ENCODE data around the gene LBP.
"Not testable (repeated sequence)": the region's sequence is repeated elsewhere in the genome, so short reads cannot be mapped to it uniquely, and the experiment has no call there.

Gene LBP

GRCh38 chr20:38346247-38346651 is at the start of gene LBP:
Gene LBP (plus strand): TSS chr20:38346482. CDS start chr20:38346517, 35 bp downstream.
- no peak for DNase-seq (ENCODE audit: low spot score)

- DNase-seq (ENCODE audit: low spot score), result no peak
These were observed 48.2 kb upstream of the LBP start for GRCh38 chr20:38297916-38298674.

- no peak for DNase-seq (ENCODE audit: low spot score)
These were observed 47.5 kb upstream of the LBP start for GRCh38 chr20:38298768-38299288.

- peak; percentile 49 for DNase-seq (ENCODE audit: low spot score)
These were observed 46.3 kb upstream of the LBP start for GRCh38 chr20:38299963-38300362.

GRCh38 chr20:38300438-38300837 is 45.8 kb upstream of the LBP start:
- no peak for DNase-seq (ENCODE audit: low spot score)

- DNase-seq (ENCODE audit: low spot score), result no peak
These were observed 45.0 kb upstream of the LBP start for GRCh38 chr20:38301309-38301708.

GRCh38 chr20:38302786-38303185 is 43.5 kb upstream of the LBP start:
- no peak for DNase-seq (ENCODE audit: low spot score)

GRCh38 chr20:38303908-38304379 is 42.3 kb upstream of the LBP start, which contains the start of gene BPI:
Gene BPI (plus strand): TSS chr20:38304156. CDS start chr20:38304224, 68 bp downstream.
- DNase-seq (ENCODE audit: low spot score), result no peak

- DNase-seq (ENCODE audit: low spot score), result peak; percentile 78
These were observed 41.3 kb upstream of the LBP start for GRCh38 chr20:38304845-38305447.

GRCh38 chr20:38305541-38305940 is 40.7 kb upstream of the LBP start:
- DNase-seq (ENCODE audit: low spot score), result no peak

- DNase-seq (ENCODE audit: low spot score), result no peak
These were observed 39.9 kb upstream of the LBP start for GRCh38 chr20:38306379-38306778.

GRCh38 chr20:38307371-38308046 is 38.8 kb upstream of the LBP start:
- no peak for DNase-seq (ENCODE audit: low spot score)

GRCh38 chr20:38308047-38308438 is 38.2 kb upstream of the LBP start:
- DNase-seq (ENCODE audit: low spot score), result peak; percentile 31

GRCh38 chr20:38308447-38308846 is 37.8 kb upstream of the LBP start:
- no peak for DNase-seq (ENCODE audit: low spot score)

- DNase-seq (ENCODE audit: low spot score), result no peak
These were observed 35.2 kb upstream of the LBP start for GRCh38 chr20:38311091-38311490.

- DNase-seq (ENCODE audit: low spot score), result no peak
These were observed 34.8 kb upstream of the LBP start for GRCh38 chr20:38311491-38311890.

GRCh38 chr20:38313676-38314075 is 32.6 kb upstream of the LBP start:
- DNase-seq (ENCODE audit: low spot score), result no peak

- DNase-seq (ENCODE audit: low spot score), result not testable (repeated sequence)
These were observed 31.9 kb upstream of the LBP start for GRCh38 chr20:38314350-38314749.

- no peak for DNase-seq (ENCODE audit: low spot score)
These were observed 30.9 kb upstream of the LBP start for GRCh38 chr20:38315290-38315966.

GRCh38 chr20:38316341-38316740 is 29.9 kb upstream of the LBP start:
- DNase-seq (ENCODE audit: low spot score), result no peak

GRCh38 chr20:38317422-38317821 is 28.9 kb upstream of the LBP start:
- no peak for DNase-seq (ENCODE audit: low spot score)

GRCh38 chr20:38320221-38320620 is 26.1 kb upstream of the LBP start:
- DNase-seq (ENCODE audit: low spot score), result no peak
